ENCODE measurements around the gene HCRT. TPM values are rescaled to one million over a fixed set of nuclear protein-coding genes. Genes with fewer than 3 reads are reported as not detected.

Gene HCRT
- total and polyA plus RNA-seq, 2 of the 8 experiments (the other 6 are each of a cell fraction or from before 2014, with no cell fraction given): not detected

DNA sequence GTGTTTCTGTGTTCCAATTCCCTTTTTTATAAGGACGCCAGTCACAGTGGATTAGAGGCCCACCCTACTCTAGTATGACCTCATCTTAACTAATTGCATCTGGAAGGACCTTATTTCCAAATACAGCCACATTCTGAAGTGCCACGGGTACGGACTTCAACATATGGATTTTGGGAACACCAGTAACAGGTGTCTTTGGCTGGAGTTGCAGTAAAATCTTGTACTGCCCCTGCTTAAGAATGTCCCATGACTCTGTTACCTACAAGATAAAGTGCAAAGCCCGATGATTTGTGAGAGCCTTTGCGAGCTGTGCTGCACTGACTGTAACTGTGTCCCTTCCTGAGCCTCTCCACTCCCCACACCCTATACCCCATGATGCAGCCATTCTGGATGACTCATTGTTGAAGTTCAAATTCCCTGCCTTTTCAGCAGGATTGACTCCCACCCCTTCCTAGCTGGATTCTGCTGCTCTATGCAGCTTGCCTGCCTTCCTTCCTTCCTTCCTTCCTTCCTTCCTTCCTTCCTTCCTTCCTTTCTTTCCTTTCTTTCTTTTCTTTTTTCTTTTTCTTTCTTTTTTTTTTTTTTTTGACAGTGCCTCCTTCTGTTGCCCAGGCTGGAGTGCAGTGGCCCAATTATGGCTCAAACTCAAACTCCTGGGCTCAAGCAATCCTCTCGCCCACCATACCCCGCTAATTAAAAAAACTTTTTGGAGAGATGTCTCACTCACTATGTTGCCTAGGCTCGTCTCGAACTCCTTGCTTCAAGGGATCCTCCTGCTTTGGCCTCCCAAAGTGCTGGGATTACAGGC lies 2.1 kb downstream of the HCRT start:
- peaks cover 7 to 57% (median 41%) of the 10 kb centered on the region in 4 experiments for H3K27me3 ChIP-seq (replicated peaks in 1 of 4; ENCODE audit: control insufficient read depth in 3 of 4, extremely low read depth in 1 of 4, insufficient read depth in 3 of 4, low read length in 3 of 4)
- peak overlapping the region; percentile 49 to 71 (median 66); a peak in 5 of 8 replicates for H3K4me3 ChIP-seq (ENCODE audit: extremely low read depth in 1 of 4, insufficient read depth in 2 of 4, low read depth in 3 of 4, low read length in 4 of 4)
- H2AK5ac ChIP-seq (ENCODE audit: low read depth, low read length): no peak overlapping the region
- H3K9me3 ChIP-seq (ENCODE audit: insufficient read depth in 2 of 2, low read depth in 1 of 2, low read length in 1 of 2): no peaks in the 10 kb centered on the region
- no peaks in the 10 kb centered on the region for H3K79me2 ChIP-seq (ENCODE audit: control insufficient read depth in 1 of 2, insufficient read depth in 2 of 2, low read length in 2 of 2)
- no peak overlapping the region for H2BK5ac ChIP-seq (ENCODE audit: low read depth, low read length)
- H3K4me2 ChIP-seq (ENCODE audit: insufficient read depth in 1 of 2, low read depth in 2 of 2, low read length in 2 of 2): peak overlapping the region; percentile 93 to 96
- H4K20me1 ChIP-seq (replicated peaks in 1 of 2; ENCODE audit: control insufficient read depth in 1 of 2, insufficient read depth in 2 of 2, low read length in 2 of 2): no peaks in the 10 kb centered on the region
- H2BK120ac ChIP-seq (replicated peaks; ENCODE audit: low read depth, low read length): no peak overlapping the region
- H2BK15ac ChIP-seq (ENCODE audit: low read length): no peak overlapping the region
- H3K79me1 ChIP-seq (ENCODE audit: low read depth, low read length): no peaks in the 10 kb centered on the region
- 0 out of 2 replicates have a peak overlapping the region, but pooled peaks have one; percentile 60 for H2BK12ac ChIP-seq (ENCODE audit: low read depth, low read length)
- POLR2A ChIA-PET (ENCODE audit: partially characterized antibody): no interaction called here
- TF ChIP-seq EZH2 (IDR thresholded peaks at IDR 0.05; ENCODE audit: low read depth, low read length, severe bottlenecking) (no peak), JUND (IDR thresholded peaks at IDR 0.05; ENCODE audit: low read length) (0 out of 2 replicates have a peak, but pooled peaks have one; percentile 32), KDM1A (IDR thresholded peaks at IDR 0.05; ENCODE audit: borderline replicate concordance, low read length) (no peak), TBP (IDR thresholded peaks at IDR 0.05; ENCODE audit: low read depth, low read length) (no peak), POLR2AphosphoS5 (IDR thresholded peaks at IDR 0.05; ENCODE audit: low read depth, low read length) (no peak), JUN (IDR thresholded peaks at IDR 0.05; ENCODE audit: low read depth, low read length) (no peak), RXRA (IDR thresholded peaks at IDR 0.05; ENCODE audit: insufficient read depth, low read depth, low read length) (no peak), CBX5 (IDR thresholded peaks at IDR 0.05; ENCODE audit: low read depth, low read length) (no peak)
- no peak for DNase-seq (ENCODE audit: low read depth in 1 of 2, low spot score in 2 of 2)
- no peak overlapping the region for H3K4ac ChIP-seq (replicated peaks; ENCODE audit: insufficient read length, low read depth, low read length)
- CTCF ChIA-PET (ENCODE audit: partially characterized antibody): interaction anchor here (0.7 to 4.9 kb wide), 11 partner anchors 9 to 133 kb away, joined by 3 to 27 read pairs (median 5); partner anchors contain the start of genes GHDC and KAT2A
- no peak overlapping the region for H3K23ac ChIP-seq (ENCODE audit: insufficient read length)
- 82% methylated on average over 9 of the region's 9 CpGs; no CpG with 5 or more reads in 1 of the 2 experiments for WGBS, 2 experiments (ENCODE audit: extremely low coverage in 1 of 2, insufficient coverage in 1 of 2, insufficient read length in 1 of 2, insufficient replicate concordance in 2 of 2, low coverage in 1 of 2, low lambda C conversion rate in 2 of 2, missing lambda C conversion rate in 1 of 2)
- no peaks in the 10 kb centered on the region for H3K36me3 ChIP-seq (ENCODE audit: control insufficient read depth in 2 of 4, insufficient read depth in 4 of 4, low read length in 3 of 4)
- H3K56ac ChIP-seq (replicated peaks; ENCODE audit: insufficient read length, low read depth, low read length): no peak overlapping the region
- H4K91ac ChIP-seq (replicated peaks; ENCODE audit: insufficient read length, low read length): no peak overlapping the region
- no peak overlapping the region for H2BK20ac ChIP-seq (ENCODE audit: low read length)
- no peak overlapping the region for H3K9ac ChIP-seq (replicated peaks in 1 of 4; ENCODE audit: extremely low read depth in 1 of 4, low read depth in 3 of 4, low read length in 3 of 4)
- H2AFZ ChIP-seq (ENCODE audit: low read length): peak overlapping the region; percentile 97; the same call in 1 of the 2 replicates
- no peak overlapping the region for H3K14ac ChIP-seq (ENCODE audit: insufficient read length)
- no peak for FAIRE-seq
- peaks cover 13% of the 10 kb centered on the region; the same call in 1 of the 2 replicates for H3K23me2 ChIP-seq (ENCODE audit: low read depth, low read length)
- H4K5ac ChIP-seq (ENCODE audit: insufficient read length, low read depth, low read length): no peak overlapping the region
- H4K8ac ChIP-seq (ENCODE audit: extremely low read depth, insufficient read depth, low read length): no peak overlapping the region
- H3K4me1 ChIP-seq (replicated peaks in 1 of 4; ENCODE audit: control insufficient read depth in 3 of 4, insufficient read depth in 4 of 4, low read length in 3 of 4): peaks cover 0 to 17% (median 15%) of the 10 kb centered on the region in 4 experiments; a peak in 5 of 7 replicates
- 0 out of 2 replicates have a peak overlapping the region, but pooled peaks have one; percentile 24 for H3K18ac ChIP-seq (ENCODE audit: extremely low read depth, low read length)
- H3K27ac ChIP-seq (ENCODE audit: low read depth, low read length): no peak overlapping the region

Data from H1 (cell line).